ENCODE results near the gene CDHR1.

GRCh38 chr10:84211566-84211965 lies 17.2 kb downstream of the CDHR1 start:
- TF ChIP-seq CTCF (conservative IDR thresholded peaks at IDR 0.05) (no peak), ZFX (IDR thresholded peaks at IDR 0.05) (no peak)
